HG03066 (cell line): ENCODE measurements around the gene CSNK2A2.

ENCODE experiments used
- ATAC-seq: cut with Tn5 transposase; IDR thresholded peaks from one replicate; pipeline ENCODE4 v1.9.1; 2021; ENCODE audit warnings: low read depth; ENCODE audit not compliant: unreplicated experiment

The CSNK2A2 gene

GRCh38 chr16:58198022-58198683 lies at the start of gene CSNK2A2:
Gene CSNK2A2 (minus strand): TSS chr16:58198106. CDS start chr16:58197736, 370 bp downstream.
- peak; percentile 63 for ATAC-seq

GRCh38 chr16:58243528-58244004 lies 45.7 kb upstream of the CSNK2A2 start:
- ATAC-seq: peak; percentile 97

DNA sequence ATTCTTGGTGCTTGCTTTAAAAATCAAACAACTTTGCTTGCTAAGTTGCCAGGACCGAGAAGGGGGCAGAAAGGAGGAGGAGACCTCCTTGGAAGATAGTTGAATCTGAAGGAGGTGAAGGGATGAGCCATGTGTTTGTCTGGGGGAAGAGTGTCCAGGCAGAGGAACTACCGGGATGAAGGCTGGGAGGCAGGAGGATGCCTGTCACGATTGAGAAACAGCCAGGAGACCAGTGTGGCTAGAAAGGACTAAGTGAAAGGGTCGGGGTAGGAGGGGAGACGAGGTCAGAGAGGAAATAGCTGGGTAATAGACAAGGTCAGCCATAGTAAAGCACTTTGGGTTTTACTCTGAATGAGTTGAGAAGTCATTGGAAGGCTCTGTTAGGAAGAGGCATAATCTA lies 38.9 kb upstream of the CSNK2A2 start:
- no peak for ATAC-seq

DNA sequence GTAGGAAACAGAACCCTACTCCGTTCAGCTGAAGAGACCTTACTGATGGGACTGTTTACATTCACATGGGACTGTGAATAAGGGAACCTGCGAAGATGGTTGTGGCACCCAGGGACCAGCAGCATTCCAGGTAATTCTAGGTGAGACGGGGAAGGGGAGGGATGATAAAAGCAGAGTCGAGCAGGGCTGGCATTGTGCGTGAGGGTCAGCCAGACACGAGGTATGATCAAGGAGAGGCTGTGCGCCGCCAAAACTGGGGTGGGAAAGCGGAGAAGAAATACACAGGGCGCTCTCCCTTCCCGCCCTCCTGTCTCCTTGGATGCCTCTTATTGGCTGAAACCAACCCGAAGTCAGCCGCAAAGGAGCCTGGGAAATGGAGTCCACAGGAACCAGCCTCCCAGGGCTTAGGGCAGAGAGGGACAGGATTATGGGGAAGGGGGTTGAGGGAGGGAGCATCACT lies 38.4 kb upstream of the CSNK2A2 start:
- ATAC-seq: peak; percentile 99

DNA sequence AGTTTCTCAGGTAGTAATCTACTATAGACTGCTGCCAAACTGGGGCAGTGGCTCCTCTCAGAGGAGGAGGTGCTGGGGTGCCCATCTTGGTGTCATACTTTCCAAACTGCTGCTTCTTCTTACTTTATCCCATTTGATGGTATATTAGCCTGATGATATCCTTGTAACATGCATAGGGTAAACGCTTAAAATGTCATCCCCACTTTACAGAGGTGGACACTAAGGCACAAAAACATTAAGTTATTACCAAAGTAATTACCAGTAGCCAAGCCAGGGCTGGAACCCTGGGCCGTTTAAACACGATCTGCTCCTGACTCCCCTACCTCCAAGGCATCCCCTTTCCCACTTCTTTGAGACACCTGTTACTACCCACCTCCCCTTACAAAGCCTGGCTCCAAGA lies 37.8 kb upstream of the CSNK2A2 start:
- no peak for ATAC-seq

DNA sequence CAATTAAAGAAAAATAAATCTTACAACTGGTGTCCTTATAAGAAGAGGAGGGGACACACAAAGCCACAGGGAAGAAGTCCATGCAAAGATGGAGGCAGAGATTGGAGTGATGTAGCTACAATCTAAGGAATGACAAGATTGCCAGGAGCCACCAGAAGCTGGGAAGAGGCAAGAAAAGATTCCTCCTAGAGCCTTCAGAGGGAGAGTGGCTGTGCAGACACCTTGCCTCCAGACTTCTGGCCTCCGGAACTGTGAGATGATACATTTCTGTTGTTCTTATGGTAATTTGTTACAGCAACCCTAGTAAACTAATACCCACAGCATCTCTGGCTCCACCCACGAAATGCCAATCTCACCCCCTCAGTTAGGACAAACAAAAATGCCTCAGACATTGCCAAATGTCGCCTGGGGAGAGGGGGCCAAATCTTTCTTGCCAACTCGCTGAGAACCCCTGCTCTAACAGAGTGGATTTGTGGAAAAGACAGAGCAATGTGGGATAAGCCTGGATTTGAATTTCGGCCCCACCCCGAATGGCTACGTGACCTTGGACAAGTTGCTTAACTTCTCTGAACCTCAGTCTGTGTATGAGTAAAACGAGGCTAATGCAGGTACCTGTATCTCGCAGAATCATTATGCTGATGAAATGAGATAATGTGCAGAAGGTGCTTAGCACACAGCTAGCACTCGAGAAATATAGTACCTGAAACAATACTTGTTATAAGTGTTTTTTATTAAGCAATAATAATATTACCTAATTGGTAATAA lies 37.1 kb upstream of the CSNK2A2 start:
- no peak for ATAC-seq

DNA sequence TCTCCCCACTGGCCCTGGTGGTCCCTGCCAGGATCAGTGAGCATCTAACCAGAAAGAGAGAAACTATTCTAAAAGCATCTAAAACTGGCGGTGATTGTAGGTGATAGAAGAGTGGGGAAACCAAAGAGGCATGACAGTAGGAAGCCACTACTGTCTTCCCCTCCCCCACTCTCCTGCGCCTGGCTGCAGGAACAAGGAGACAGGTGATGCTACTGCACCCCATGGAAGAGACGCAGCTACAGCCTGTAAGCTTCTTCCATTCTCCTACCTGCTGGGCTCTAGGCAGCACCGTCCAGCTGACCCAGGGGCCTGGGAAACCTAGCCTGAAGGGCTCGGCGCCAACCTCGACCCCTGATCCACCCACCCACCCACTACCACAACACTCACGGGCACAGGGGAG lies 32.4 kb upstream of the CSNK2A2 start:
- no peak for ATAC-seq

GRCh38 chr16:58226790-58227189 lies 28.9 kb upstream of the CSNK2A2 start:
- no peak for ATAC-seq

- ATAC-seq: no peak
Observed at GRCh38 chr16:58225965-58226602, 28.2 kb upstream of the CSNK2A2 start.

DNA sequence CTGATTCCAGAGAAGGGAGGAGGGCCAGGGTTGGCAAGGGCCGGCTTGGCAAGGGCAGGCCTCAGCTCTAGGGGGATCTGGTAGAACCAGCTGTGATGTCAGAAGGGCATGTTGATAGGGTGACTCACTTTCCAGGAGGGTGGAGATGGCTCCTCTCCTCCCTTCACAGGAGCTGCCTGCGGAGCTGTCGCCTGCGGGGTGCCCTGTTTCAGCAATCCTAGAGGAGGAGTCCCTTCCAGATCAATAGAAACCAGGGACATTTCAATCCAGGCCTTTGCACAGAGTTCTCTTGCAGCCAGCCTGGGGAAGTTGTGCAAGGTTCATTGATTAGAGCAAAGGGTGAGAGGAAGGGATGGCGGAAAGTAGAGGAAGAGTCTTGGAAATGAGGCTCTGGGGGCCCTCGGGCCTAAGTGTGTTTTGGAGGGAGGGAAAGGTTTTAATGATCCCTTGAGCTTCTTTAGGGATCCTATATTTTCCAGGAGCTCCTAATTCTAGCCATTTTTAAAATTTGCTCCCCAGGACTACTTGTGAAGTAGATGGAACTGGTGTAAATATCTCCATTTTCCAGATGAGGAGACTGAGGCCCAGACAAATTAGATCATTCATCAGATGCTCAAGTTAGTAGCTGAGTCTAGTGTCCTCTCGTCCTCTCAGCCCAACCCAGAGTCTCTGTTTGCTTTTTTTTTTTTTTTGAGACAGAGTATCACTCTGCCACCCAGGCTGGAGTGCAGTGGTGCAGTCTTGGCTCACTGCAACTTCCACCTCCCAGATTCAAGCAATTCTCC lies 24.8 kb upstream of the CSNK2A2 start:
- no peak for ATAC-seq

- no peak for ATAC-seq
Observed at GRCh38 chr16:58219432-58219831, 21.5 kb upstream of the CSNK2A2 start.

GRCh38 chr16:58218786-58219185 lies 20.9 kb upstream of the CSNK2A2 start:
- ATAC-seq: no peak

DNA sequence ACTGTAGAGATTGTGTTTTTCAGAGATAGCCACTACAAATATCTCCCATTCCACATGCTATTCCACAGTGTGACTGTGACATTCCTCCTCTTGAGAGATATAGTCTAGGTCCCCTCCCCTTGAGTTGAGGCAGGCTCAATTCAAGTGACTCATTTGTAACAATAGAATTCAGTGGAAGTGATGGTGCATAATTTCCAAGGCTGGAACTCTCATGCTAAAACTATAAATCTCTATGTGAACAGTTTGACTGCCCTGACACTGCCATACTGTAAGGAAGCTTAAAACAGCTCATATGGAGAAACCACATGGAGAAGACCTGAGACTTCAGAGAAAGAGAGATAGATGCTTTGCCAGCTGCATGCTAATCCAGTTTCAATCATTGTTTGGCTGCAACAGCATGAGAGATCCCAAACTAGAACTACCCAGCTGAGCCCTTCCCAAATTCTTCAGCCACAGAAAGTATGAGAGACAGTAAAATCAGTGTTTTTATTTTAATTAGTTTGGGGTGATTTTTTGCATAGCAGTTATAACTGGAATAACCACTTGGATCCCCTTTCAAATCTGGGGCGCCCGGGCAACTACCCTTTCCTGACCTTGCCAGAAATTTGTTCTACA lies 19.5 kb upstream of the CSNK2A2 start:
- no peak for ATAC-seq

DNA sequence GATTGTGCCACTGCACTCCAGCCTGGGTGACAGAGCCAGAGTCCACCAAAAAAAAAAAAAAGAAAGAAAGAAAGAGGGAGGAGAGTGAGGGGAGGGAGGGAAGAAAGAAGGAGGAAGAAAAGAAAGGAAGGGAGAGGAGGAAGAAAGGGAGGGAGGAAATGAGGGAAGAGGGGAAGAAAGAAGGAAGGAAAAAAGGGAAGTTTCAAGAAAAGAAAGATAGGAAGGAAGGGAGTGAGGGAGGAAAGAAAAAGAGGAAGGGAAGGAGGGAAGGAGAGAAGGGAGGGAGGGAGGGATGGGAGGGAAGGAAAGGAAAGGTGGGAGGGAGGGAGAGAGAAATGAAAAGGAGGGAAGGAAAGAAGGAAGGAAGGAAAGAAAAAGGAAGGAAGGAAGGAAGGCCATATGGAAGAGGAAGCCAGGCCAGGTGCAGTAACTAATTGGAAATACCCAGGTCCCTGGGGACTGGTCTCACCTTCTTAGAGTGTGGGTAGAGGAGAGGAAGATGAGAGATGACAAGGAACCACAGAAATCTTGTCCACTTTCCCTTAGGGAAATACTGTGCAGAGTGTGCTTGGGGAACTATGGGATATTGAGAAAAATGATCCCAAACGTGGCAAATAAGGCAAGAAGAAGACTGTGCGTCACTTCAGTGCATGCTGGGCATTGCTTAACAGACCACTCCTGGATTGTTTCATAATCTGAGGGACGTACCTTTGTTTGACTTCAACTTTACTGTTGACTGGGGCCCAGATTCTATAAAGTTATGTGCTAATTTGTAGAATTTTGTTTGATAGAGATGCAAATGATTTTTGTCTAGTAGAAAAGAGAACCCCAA lies 15.1 kb upstream of the CSNK2A2 start:
- no peak for ATAC-seq

DNA sequence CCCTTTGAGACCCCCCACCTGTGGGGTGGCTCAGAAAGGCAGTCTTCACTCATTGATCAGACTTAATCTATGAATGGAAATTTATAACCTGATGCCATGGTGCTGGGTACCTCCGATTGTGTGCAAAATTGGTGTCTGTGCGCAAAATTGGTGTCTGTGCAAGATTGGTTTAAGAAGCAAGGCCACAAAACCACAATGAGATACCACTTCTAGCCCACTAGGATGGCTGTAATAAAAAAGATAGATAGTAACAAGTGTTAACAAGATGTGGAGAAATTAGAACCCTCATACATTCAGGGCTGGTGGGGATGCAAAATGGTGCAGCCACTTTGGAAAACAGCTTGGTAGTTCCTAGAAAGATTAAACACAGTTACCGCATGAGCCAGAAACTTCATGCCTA lies 13.9 kb upstream of the CSNK2A2 start:
- ATAC-seq: no peak

GRCh38 chr16:58211245-58211644 lies 13.3 kb upstream of the CSNK2A2 start:
- ATAC-seq: no peak

GRCh38 chr16:58205276-58206036 lies 7.5 kb upstream of the CSNK2A2 start:
- ATAC-seq: no peak

GRCh38 chr16:58201163-58201562 lies 3.3 kb upstream of the CSNK2A2 start:
- no peak for ATAC-seq
